Keratinocyte (primary cell): Measurements from ENCODE around the gene PI4KA.

Experiments
- CTCF ChIP-seq, 3 experiments: IDR thresholded peaks in 1 of 3; conservative IDR thresholded peaks in 1 of 3; optimal IDR thresholded peaks in 1 of 3; 2 replicates in 2 of 3; 3 replicates in 1 of 3; pipeline versions ENCODE3 to v1.5.1; 2011; ENCODE audit warnings: low read length in 3 of 3, mild to moderate bottlenecking in 3 of 3, moderate library complexity in 2 of 3, control low read depth in 1 of 3, inconsistent platforms in 1 of 3; ENCODE audit not compliant: insufficient read depth in 2 of 3; ENCODE audit errors: extremely low read depth in 1 of 3
- EZH2 ChIP-seq: IDR thresholded peaks from one replicate; pipeline ENCODE4 v1.6.1; 2012; ENCODE audit warnings: inconsistent platforms, mild to moderate bottlenecking, low read length, moderate library complexity

GRCh38 chr22:20749453-20749852 lies 109.2 kb downstream of the PI4KA start:
- TF ChIP-seq CTCF (optimal IDR thresholded peaks at IDR 0.05 in 1 of 3, IDR thresholded peaks at IDR 0.05 in 1 of 3, conservative IDR thresholded peaks at IDR 0.05 in 1 of 3; ENCODE audit: extremely low read depth in 1 of 3, insufficient read depth in 2 of 3, low read length in 3 of 3), result no peak
- TF ChIP-seq EZH2, result no peak
